Measurements from ENCODE around the gene CDH4.

CDH4 gene

GRCh38 chr20:61394088-61394799 is 142.2 kb downstream of the CDH4 start:
- ChIA-PET POLR2A (no interaction called here), CTCF (no interaction called here)
- no peak for DNase-seq (ENCODE audit: extremely low spot score)
- TF ChIP-seq, protein P1, sequence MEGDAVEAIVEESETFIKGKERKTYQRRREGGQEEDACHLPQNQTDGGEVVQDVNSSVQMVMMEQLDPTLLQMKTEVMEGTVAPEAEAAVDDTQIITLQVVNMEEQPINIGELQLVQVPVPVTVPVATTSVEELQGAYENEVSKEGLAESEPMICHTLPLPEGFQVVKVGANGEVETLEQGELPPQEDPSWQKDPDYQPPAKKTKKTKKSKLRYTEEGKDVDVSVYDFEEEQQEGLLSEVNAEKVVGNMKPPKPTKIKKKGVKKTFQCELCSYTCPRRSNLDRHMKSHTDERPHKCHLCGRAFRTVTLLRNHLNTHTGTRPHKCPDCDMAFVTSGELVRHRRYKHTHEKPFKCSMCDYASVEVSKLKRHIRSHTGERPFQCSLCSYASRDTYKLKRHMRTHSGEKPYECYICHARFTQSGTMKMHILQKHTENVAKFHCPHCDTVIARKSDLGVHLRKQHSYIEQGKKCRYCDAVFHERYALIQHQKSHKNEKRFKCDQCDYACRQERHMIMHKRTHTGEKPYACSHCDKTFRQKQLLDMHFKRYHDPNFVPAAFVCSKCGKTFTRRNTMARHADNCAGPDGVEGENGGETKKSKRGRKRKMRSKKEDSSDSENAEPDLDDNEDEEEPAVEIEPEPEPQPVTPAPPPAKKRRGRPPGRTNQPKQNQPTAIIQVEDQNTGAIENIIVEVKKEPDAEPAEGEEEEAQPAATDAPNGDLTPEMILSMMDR (IDR thresholded peaks at IDR 0.05; ENCODE audit: control extremely low read depth, extremely low read depth, low read depth, missing control alignments) = no peak

DNA sequence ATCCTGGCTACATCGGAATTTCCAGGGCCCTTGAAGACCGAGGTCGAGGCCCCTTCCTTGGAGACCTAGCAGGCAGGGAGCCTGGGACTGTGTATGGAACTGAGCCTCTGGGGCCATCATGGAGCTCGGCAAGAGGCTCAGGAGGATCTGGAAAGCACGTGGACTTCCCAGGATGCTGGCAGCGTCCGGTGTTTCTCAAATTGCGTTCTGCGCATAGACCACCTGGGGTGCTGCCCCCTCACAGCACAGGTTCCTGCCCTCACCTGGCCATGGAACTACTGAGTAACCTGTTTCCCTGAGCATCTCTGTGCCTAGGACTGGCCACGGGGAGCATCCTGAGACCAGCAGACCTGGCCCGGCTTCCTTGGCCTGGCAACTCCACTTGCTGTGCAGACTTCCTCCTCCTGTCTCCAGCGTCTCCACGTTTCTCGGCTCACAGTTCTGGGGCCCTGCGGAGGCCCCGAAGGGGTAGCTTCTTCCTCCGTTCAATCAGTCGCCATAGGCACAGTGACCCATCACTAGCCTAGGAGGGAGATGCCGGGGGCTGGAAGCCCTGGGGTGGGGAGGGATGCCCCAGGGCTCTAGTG is 144.3 kb downstream of the CDH4 start:
- TF ChIP-seq, protein P1 (IDR thresholded peaks at IDR 0.05; ENCODE audit: control extremely low read depth, extremely low read depth, low read depth, missing control alignments) = no peak
- ChIA-PET CTCF (no interaction called here), POLR2A (no interaction called here)
- no peak for DNase-seq (ENCODE audit: extremely low spot score)

- ChIA-PET POLR2A (no interaction called here), CTCF (no interaction called here)
- TF ChIP-seq, protein P1 (IDR thresholded peaks at IDR 0.05; ENCODE audit: control extremely low read depth, extremely low read depth, low read depth, missing control alignments) = no peak
- no peak for DNase-seq (ENCODE audit: extremely low spot score)
Measured at GRCh38 chr20:61397146-61397545, 145.1 kb downstream of the CDH4 start.

GRCh38 chr20:61397790-61398189 is 145.7 kb downstream of the CDH4 start:
- TF ChIP-seq, protein P1 (IDR thresholded peaks at IDR 0.05; ENCODE audit: control extremely low read depth, extremely low read depth, low read depth, missing control alignments) = no peak
- ChIA-PET CTCF (no interaction called here), POLR2A (no interaction called here)
- no peak for DNase-seq (ENCODE audit: extremely low spot score)

GRCh38 chr20:61399433-61399832 is 147.4 kb downstream of the CDH4 start:
- ChIA-PET POLR2A (no interaction called here), CTCF (no interaction called here)
- TF ChIP-seq, protein P1 (IDR thresholded peaks at IDR 0.05; ENCODE audit: control extremely low read depth, extremely low read depth, low read depth, missing control alignments) = no peak
- DNase-seq (ENCODE audit: extremely low spot score) = no peak

- TF ChIP-seq, protein P1 (IDR thresholded peaks at IDR 0.05; ENCODE audit: control extremely low read depth, extremely low read depth, low read depth, missing control alignments) = no peak
- CTCF ChIA-PET = no interaction called here
- DNase-seq (ENCODE audit: extremely low spot score) = no peak
- POLR2A ChIA-PET = no interaction called here
Measured at GRCh38 chr20:61400499-61400898, 148.4 kb downstream of the CDH4 start.
